ENCODE measurements around the gene DNAAF8. TPM values are rescaled to one million over a fixed set of nuclear protein-coding genes. Genes with fewer than 3 reads are reported as not detected.

DNAAF8 gene
- polyA plus RNA-seq, 4 donors, result 0.67 to 0.84 TPM; not detected in 2

- H3K9me3 ChIP-seq (ENCODE audit: control insufficient read depth in 2 of 2, insufficient read depth in 1 of 2, low read depth in 1 of 2, low read length in 1 of 2), result no peaks in the 10 kb centered on the region
- H3K4me3 ChIP-seq (ENCODE audit: low read depth in 1 of 3, low read length in 3 of 3), result peak overlapping the region; percentile 75 to 97 (median 94)
- H3K4me1 ChIP-seq (ENCODE audit: control insufficient read depth in 3 of 3, insufficient read depth in 2 of 3, low read depth in 1 of 3, low read length in 2 of 3), result peaks cover 0 to 28% (median 0%) of the 10 kb centered on the region in 3 donors
- WGBS, 3 donors, result 1 to 3% (median 1%) methylated on average over 30 to 54 of the region's 54 CpGs
- peaks cover 3 to 69% (median 7%) of the 10 kb centered on the region in 3 donors for H3K36me3 ChIP-seq (ENCODE audit: control insufficient read depth in 3 of 3, insufficient read depth in 2 of 3, low read depth in 1 of 3, low read length in 3 of 3)
- peak overlapping the region; percentile 87 to 96 (median 89) for H3K27ac ChIP-seq (ENCODE audit: low read depth in 1 of 3, low read length in 2 of 3)
- FAIRE-seq (no peak), DNase-seq (peak; percentile 51 to 78)
- no peaks in the 10 kb centered on the region for H3K27me3 ChIP-seq (ENCODE audit: control insufficient read depth in 3 of 3, insufficient read depth in 3 of 3, low read length in 3 of 3)
These were observed 40.2 kb upstream of the DNAAF8 start for GRCh38 chr16:4693956-4694641.

GRCh38 chr16:4694642-4695451, 39.5 kb upstream of the DNAAF8 start:
- no peak for DNase-seq
- no peaks in the 10 kb centered on the region for H3K27me3 ChIP-seq (ENCODE audit: control insufficient read depth in 3 of 3, insufficient read depth in 3 of 3, low read length in 3 of 3)
- FAIRE-seq, result no peak
- peaks cover 3 to 68% (median 7%) of the 10 kb centered on the region in 3 donors for H3K36me3 ChIP-seq (ENCODE audit: control insufficient read depth in 3 of 3, insufficient read depth in 2 of 3, low read depth in 1 of 3, low read length in 3 of 3)
- H3K4me1 ChIP-seq (ENCODE audit: control insufficient read depth in 3 of 3, insufficient read depth in 2 of 3, low read depth in 1 of 3, low read length in 2 of 3), result peaks cover 0 to 28% (median 0%) of the 10 kb centered on the region in 3 donors
- H3K9me3 ChIP-seq (ENCODE audit: control insufficient read depth in 2 of 2, insufficient read depth in 1 of 2, low read depth in 1 of 2, low read length in 1 of 2), result no peaks in the 10 kb centered on the region
- H3K4me3 ChIP-seq (ENCODE audit: low read depth in 1 of 3, low read length in 3 of 3), result peak overlapping the region; percentile 75 to 97 (median 94)
- 46 to 53% (median 47%) methylated on average over 26 of the region's 26 CpGs for WGBS, 3 donors
- H3K27ac ChIP-seq (ENCODE audit: low read depth in 1 of 3, low read length in 2 of 3), result peak overlapping the region in 2 of 3 donors; percentile 2 to 87

- WGBS, 3 donors, result 59 to 68% (median 64%) methylated on average over 12 of the region's 12 CpGs
- Histone ChIP-seq H3K27me3 (ENCODE audit: control insufficient read depth in 3 of 3, insufficient read depth in 3 of 3, low read length in 3 of 3) (no peaks in the 10 kb centered on the region), H3K4me1 (ENCODE audit: control insufficient read depth in 3 of 3, insufficient read depth in 2 of 3, low read depth in 1 of 3, low read length in 2 of 3) (peaks cover 0 to 28% (median 0%) of the 10 kb centered on the region in 3 donors), H3K36me3 (ENCODE audit: control insufficient read depth in 3 of 3, insufficient read depth in 2 of 3, low read depth in 1 of 3, low read length in 3 of 3) (peaks cover 3 to 68% (median 7%) of the 10 kb centered on the region in 3 donors), H3K9me3 (ENCODE audit: control insufficient read depth in 2 of 2, insufficient read depth in 1 of 2, low read depth in 1 of 2, low read length in 1 of 2) (no peaks in the 10 kb centered on the region), H3K27ac (ENCODE audit: low read depth in 1 of 3, low read length in 2 of 3) (no peak overlapping the region), H3K4me3 (ENCODE audit: low read depth in 1 of 3, low read length in 3 of 3) (no peak overlapping the region)
- FAIRE-seq, result no peak
- DNase-seq, result no peak
These were observed 38.7 kb upstream of the DNAAF8 start for GRCh38 chr16:4695473-4696171.

GRCh38 chr16:4696172-4696904, 38.0 kb upstream of the DNAAF8 start:
- no peaks in the 10 kb centered on the region for H3K27me3 ChIP-seq (ENCODE audit: control insufficient read depth in 3 of 3, insufficient read depth in 3 of 3, low read length in 3 of 3)
- FAIRE-seq, result no peak
- no peak for DNase-seq
- H3K4me1 ChIP-seq (ENCODE audit: control insufficient read depth in 3 of 3, insufficient read depth in 2 of 3, low read depth in 1 of 3, low read length in 2 of 3), result peaks cover 0 to 28% (median 0%) of the 10 kb centered on the region in 3 donors
- no peaks in the 10 kb centered on the region for H3K9me3 ChIP-seq (ENCODE audit: control insufficient read depth in 2 of 2, insufficient read depth in 1 of 2, low read depth in 1 of 2, low read length in 1 of 2)
- H3K36me3 ChIP-seq (ENCODE audit: control insufficient read depth in 3 of 3, insufficient read depth in 2 of 3, low read depth in 1 of 3, low read length in 3 of 3), result peaks cover 3 to 69% (median 7%) of the 10 kb centered on the region in 3 donors
- no peak overlapping the region for H3K27ac ChIP-seq (ENCODE audit: low read depth in 1 of 3, low read length in 2 of 3)
- no peak overlapping the region for H3K4me3 ChIP-seq (ENCODE audit: low read depth in 1 of 3, low read length in 3 of 3)
- WGBS, 3 donors, result 54 to 71% (median 66%) methylated on average over 18 to 19 of the region's 19 CpGs

DNA sequence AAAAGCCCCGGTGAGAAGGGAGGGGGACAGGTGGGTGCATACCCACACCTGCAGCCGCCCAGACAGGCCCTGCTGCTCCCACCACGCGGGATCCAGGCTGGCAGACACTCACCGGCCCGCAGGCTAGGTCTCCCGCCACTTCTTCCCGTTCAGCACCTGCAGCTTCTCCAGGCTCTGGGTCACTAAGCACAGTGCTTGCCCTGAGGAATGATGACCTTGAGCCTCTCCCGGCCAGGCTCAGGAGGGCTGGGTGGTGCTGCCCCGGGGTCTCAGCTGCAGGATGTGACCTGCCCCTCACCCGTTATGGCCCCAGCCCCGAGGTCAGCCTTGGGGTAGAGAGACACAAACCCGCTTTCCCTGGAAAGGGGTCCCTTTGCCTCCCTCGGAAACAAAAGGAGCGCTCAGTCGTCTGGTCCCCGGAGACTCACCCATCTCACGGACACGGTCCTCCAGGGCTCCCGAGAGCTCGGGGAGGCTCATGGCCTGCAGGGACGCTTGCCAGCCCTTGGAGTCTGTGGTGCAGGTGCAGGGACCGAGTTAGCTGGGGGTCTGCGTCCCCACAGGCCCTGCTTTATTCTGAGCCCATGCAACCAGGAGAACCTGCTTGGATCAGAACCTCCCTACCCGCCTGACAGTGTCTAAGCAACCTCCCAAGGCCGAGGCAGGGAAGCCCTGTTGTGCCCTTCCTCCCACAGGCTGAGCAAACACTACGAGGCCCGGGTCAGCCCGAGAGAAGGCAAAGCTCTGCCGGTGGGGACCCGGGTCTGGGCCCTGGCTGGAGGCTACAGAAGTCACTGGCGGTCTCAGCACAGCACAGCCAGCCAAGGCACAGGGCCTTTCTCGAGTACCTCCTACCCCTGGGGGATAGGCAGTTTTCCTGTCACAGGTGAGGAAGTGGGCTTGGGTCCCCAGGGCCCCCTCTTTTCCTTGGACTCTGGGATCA, 37.2 kb upstream of the DNAAF8 start:
- peaks cover 0 to 34% (median 0%) of the 10 kb centered on the region in 3 donors for H3K4me1 ChIP-seq (ENCODE audit: control insufficient read depth in 3 of 3, insufficient read depth in 2 of 3, low read depth in 1 of 3, low read length in 2 of 3)
- WGBS, 3 donors, result 72 to 81% (median 79%) methylated on average over 33 of the region's 33 CpGs
- no peaks in the 10 kb centered on the region for H3K27me3 ChIP-seq (ENCODE audit: control insufficient read depth in 3 of 3, insufficient read depth in 3 of 3, low read length in 3 of 3)
- DNase-seq, result no peak
- no peak overlapping the region for H3K4me3 ChIP-seq (ENCODE audit: low read depth in 1 of 3, low read length in 3 of 3)
- H3K27ac ChIP-seq (ENCODE audit: low read depth in 1 of 3, low read length in 2 of 3), result no peak overlapping the region
- H3K9me3 ChIP-seq (ENCODE audit: control insufficient read depth in 2 of 2, insufficient read depth in 1 of 2, low read depth in 1 of 2, low read length in 1 of 2), result no peaks in the 10 kb centered on the region
- no peak for FAIRE-seq
- H3K36me3 ChIP-seq (ENCODE audit: control insufficient read depth in 3 of 3, insufficient read depth in 2 of 3, low read depth in 1 of 3, low read length in 3 of 3), result peaks cover 5 to 74% (median 7%) of the 10 kb centered on the region in 3 donors

DNA sequence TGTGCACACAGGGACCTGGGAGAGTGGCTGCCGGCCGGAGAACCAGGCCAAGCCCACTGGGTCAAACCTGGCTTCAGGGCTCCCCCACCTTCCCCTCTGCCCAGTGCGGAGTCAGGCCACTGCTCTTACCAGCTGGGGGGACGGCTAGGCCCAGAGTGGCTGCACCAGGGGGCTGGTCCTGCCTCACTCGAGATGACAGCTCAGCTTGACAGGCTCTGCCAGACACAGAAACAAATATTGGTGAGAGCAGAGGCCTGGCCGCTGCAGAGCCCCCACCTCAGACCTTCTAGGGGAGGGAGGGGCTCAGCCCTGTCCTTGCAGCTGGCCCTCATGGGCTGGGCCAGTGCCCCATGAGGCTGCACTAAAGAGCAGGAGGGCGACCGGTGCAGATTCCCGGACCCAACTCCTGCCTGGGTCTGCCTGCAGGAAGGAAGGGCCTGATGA, 36.5 kb upstream of the DNAAF8 start:
- H3K4me3 ChIP-seq (ENCODE audit: low read depth in 1 of 3, low read length in 3 of 3), result no peak overlapping the region
- DNase-seq (no peak), FAIRE-seq (no peak)
- 89 to 94% (median 90%) methylated on average over 9 of the region's 9 CpGs for WGBS, 3 donors
- peaks cover 0 to 39% (median 0%) of the 10 kb centered on the region in 3 donors for H3K4me1 ChIP-seq (ENCODE audit: control insufficient read depth in 3 of 3, insufficient read depth in 2 of 3, low read depth in 1 of 3, low read length in 2 of 3)
- H3K27me3 ChIP-seq (ENCODE audit: control insufficient read depth in 3 of 3, insufficient read depth in 3 of 3, low read length in 3 of 3), result no peaks in the 10 kb centered on the region
- no peak overlapping the region for H3K27ac ChIP-seq (ENCODE audit: low read depth in 1 of 3, low read length in 2 of 3)
- no peaks in the 10 kb centered on the region for H3K9me3 ChIP-seq (ENCODE audit: control insufficient read depth in 2 of 2, insufficient read depth in 1 of 2, low read depth in 1 of 2, low read length in 1 of 2)
- H3K36me3 ChIP-seq (ENCODE audit: control insufficient read depth in 3 of 3, insufficient read depth in 2 of 3, low read depth in 1 of 3, low read length in 3 of 3), result peaks cover 5 to 81% (median 7%) of the 10 kb centered on the region in 3 donors

- Histone ChIP-seq H3K9me3 (ENCODE audit: control insufficient read depth in 2 of 2, insufficient read depth in 1 of 2, low read depth in 1 of 2, low read length in 1 of 2) (no peaks in the 10 kb centered on the region), H3K27me3 (ENCODE audit: control insufficient read depth in 3 of 3, insufficient read depth in 3 of 3, low read length in 3 of 3) (no peaks in the 10 kb centered on the region), H3K4me3 (ENCODE audit: low read depth in 1 of 3, low read length in 3 of 3) (no peak overlapping the region), H3K4me1 (ENCODE audit: control insufficient read depth in 3 of 3, insufficient read depth in 2 of 3, low read depth in 1 of 3, low read length in 2 of 3) (peaks cover 0 to 38% (median 0%) of the 10 kb centered on the region in 3 donors), H3K27ac (ENCODE audit: low read depth in 1 of 3, low read length in 2 of 3) (no peak overlapping the region), H3K36me3 (ENCODE audit: control insufficient read depth in 3 of 3, insufficient read depth in 2 of 3, low read depth in 1 of 3, low read length in 3 of 3) (peaks cover 5 to 81% (median 7%) of the 10 kb centered on the region in 3 donors)
- DNase-seq (no peak), FAIRE-seq (no peak)
- 93 to 95% (median 94%) methylated on average over 19 to 36 of the region's 36 CpGs for WGBS, 3 donors
These were observed 35.9 kb upstream of the DNAAF8 start for GRCh38 chr16:4698321-4699045.

All from small intestine (tissue), 7 donors.